ENCODE measurements around the gene STARD5. TPM values are rescaled to one million over a fixed set of nuclear protein-coding genes. Genes with fewer than 3 reads are reported as not detected.

Gene STARD5, protein sequence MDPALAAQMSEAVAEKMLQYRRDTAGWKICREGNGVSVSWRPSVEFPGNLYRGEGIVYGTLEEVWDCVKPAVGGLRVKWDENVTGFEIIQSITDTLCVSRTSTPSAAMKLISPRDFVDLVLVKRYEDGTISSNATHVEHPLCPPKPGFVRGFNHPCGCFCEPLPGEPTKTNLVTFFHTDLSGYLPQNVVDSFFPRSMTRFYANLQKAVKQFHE
- 10 to 100 TPM; 16.4 to 49.9 (median 19.7) TPM for total RNA-seq
- long read RNA-seq, full-length matches to known transcripts, result 18 of 23 reads
- long read RNA-seq, partial matches to known transcripts, result 5 of 23 reads
- long read RNA-seq, other reads (novel, unspliced or antisense), result 0 of 23 reads

GRCh38 chr15:81323944-81324881, at the start of gene STARD5:
STARD5 (minus strand) TSS chr15:81324141; CDS start chr15:81324099, 42 bp downstream.
- H3K4me1 ChIP-seq, result peaks cover 0 to 27% (median 3%) of the 10 kb centered on the region in 4 donors
- intact Hi-C loops (cut with DNase I), result no loop called here
- peak; percentile 97 for TF ChIP-seq POLR2A (IDR thresholded peaks at IDR 0.05)
- TF ChIP-seq, protein P1, sequence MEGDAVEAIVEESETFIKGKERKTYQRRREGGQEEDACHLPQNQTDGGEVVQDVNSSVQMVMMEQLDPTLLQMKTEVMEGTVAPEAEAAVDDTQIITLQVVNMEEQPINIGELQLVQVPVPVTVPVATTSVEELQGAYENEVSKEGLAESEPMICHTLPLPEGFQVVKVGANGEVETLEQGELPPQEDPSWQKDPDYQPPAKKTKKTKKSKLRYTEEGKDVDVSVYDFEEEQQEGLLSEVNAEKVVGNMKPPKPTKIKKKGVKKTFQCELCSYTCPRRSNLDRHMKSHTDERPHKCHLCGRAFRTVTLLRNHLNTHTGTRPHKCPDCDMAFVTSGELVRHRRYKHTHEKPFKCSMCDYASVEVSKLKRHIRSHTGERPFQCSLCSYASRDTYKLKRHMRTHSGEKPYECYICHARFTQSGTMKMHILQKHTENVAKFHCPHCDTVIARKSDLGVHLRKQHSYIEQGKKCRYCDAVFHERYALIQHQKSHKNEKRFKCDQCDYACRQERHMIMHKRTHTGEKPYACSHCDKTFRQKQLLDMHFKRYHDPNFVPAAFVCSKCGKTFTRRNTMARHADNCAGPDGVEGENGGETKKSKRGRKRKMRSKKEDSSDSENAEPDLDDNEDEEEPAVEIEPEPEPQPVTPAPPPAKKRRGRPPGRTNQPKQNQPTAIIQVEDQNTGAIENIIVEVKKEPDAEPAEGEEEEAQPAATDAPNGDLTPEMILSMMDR (IDR thresholded peaks at IDR 0.05), result no peak
- peak; percentile 100 for DNase-seq
- ATAC-seq, result peak; percentile 97 to 99 (median 97)
- H3K36me3 ChIP-seq, result peaks cover 0 to 32% (median 8%) of the 10 kb centered on the region in 4 donors
- 1% methylated on average over 22 of the region's 67 CpGs for WGBS (ENCODE audit: insufficient coverage, low coverage, low lambda C conversion rate, missing lambda C conversion rate)
- peak within 1 kb of the TSS; percentile 78 to 80 (median 79) for H3K27ac ChIP-seq
- no peaks in the 10 kb centered on the region for H3K27me3 ChIP-seq
- H3K9me3 ChIP-seq, result no peaks in the 10 kb centered on the region
- peak within 1 kb of the TSS; percentile 81 to 91 (median 81) for H3K4me3 ChIP-seq

DNA sequence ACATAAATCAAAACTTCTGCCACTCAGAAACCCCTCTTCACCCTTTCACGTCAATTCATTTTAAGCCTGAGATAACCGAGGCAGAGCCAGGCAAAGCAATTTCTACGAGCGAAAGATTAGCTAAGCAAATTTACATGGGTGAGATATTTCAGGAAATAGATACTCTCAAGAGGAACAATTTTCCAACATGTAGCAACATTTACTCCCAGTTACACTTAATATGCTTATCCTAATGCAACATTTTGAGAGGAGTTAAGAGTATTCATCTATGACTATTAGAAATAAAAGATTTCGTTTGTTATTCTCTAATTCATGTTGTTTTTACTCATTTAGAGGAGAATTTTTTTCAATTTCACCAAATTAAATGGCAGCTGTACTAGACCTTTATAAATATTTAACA, 49.2 kb upstream of the STARD5 start:
- H3K27ac ChIP-seq, result no peak overlapping the region
- DNase-seq (no peak), ATAC-seq (no peak)
- no peak overlapping the region for H3K4me3 ChIP-seq
- H3K4me1 ChIP-seq, result peaks cover 0 to 6% (median 0%) of the 10 kb centered on the region in 4 donors
- no peaks in the 10 kb centered on the region for H3K27me3 ChIP-seq
- no peaks in the 10 kb centered on the region for H3K36me3 ChIP-seq
- H3K9me3 ChIP-seq, result no peaks in the 10 kb centered on the region
- 69% methylated on average over 5 of the region's 5 CpGs for WGBS (ENCODE audit: insufficient coverage, low coverage, low lambda C conversion rate, missing lambda C conversion rate)
- no peak for TF ChIP-seq POLR2A (IDR thresholded peaks at IDR 0.05)
- TF ChIP-seq, protein P1 (IDR thresholded peaks at IDR 0.05), result no peak
- intact Hi-C loops (cut with DNase I), result no loop called here

- Histone ChIP-seq H3K4me1 (peaks cover 0 to 6% (median 0%) of the 10 kb centered on the region in 4 donors), H3K27ac (no peak overlapping the region), H3K4me3 (no peak overlapping the region), H3K27me3 (no peaks in the 10 kb centered on the region), H3K9me3 (no peaks in the 10 kb centered on the region), H3K36me3 (no peaks in the 10 kb centered on the region)
- DNase-seq, result no peak
- TF ChIP-seq, protein P1 (IDR thresholded peaks at IDR 0.05), result no peak
- no peak for TF ChIP-seq POLR2A (IDR thresholded peaks at IDR 0.05)
- WGBS (ENCODE audit: insufficient coverage, low coverage, low lambda C conversion rate, missing lambda C conversion rate), result 73% methylated on average over 3 of the region's 3 CpGs
- no peak for ATAC-seq
- intact Hi-C loops (cut with DNase I), result no loop called here
Observed at GRCh38 chr15:81372575-81372974, 48.6 kb upstream of the STARD5 start.

DNA sequence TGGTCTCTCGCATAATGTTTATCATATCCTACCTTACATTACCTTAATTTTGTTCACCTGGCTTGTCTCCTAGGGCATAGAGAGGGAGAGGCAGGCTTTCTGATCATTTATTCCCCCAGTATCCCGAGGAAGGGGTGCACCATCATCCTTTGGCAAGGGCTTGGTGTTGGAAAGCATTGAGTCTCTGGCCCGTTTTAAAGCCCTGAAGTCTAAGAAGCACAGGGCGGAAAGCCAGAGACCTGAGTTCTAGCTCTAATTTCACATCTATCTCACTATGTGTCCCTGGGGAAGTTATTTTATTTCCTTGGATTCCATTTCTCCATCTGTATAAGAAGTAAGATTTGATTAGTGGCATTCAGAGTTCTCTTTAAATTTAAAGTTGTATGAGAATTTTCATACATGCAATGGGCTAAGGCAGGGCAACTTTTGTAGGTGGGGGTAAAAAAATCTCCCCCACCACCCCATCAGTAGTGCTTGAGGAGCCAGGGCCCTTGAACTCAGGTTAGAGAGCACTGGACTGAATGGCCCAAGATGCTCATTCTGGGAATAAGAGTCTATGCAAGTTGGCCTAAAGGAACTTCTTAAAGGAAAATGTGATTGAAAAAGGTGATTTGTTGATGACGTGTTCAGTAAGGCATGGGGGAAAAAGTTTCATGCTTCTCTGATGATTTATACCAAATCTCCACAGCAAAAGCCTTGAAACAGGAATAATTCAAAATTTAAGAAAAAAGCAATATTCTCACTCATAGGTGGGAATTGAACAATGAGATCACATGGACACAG, 40.0 kb upstream of the STARD5 start:
- no peak for DNase-seq
- H3K9me3 ChIP-seq, result no peaks in the 10 kb centered on the region
- ATAC-seq, result no peak
- H3K4me1 ChIP-seq, result no peaks in the 10 kb centered on the region
- 79% methylated on average over 5 of the region's 5 CpGs for WGBS (ENCODE audit: insufficient coverage, low coverage, low lambda C conversion rate, missing lambda C conversion rate)
- TF ChIP-seq POLR2A (IDR thresholded peaks at IDR 0.05), result no peak
- TF ChIP-seq, protein P1 (IDR thresholded peaks at IDR 0.05), result no peak
- H3K27ac ChIP-seq, result no peak overlapping the region
- intact Hi-C loops (cut with DNase I), result no loop called here
- H3K27me3 ChIP-seq, result no peaks in the 10 kb centered on the region
- H3K4me3 ChIP-seq, result no peak overlapping the region
- H3K36me3 ChIP-seq, result peaks cover 0 to 21% (median 3%) of the 10 kb centered on the region in 4 donors
